Liver (tissue), 9 donors: ENCODE measurements around the gene SGPP2. TPM values are rescaled to one million over a fixed set of nuclear protein-coding genes. Genes with fewer than 3 reads are reported as not detected.

ENCODE experiments used
- DNase-seq: peaks from one replicate; pipeline ENCODE4 v3.0.0-alpha.2; 2017; ENCODE audit warnings: low spot score
- H3K27ac ChIP-seq, 2 donors: one replicate each; pipeline ENCODE4 v1.7.0; 2013; ENCODE audit warnings: inconsistent platforms in 2 of 2, low read length in 2 of 2, control low read depth in 1 of 2, low read depth in 1 of 2, mild to moderate bottlenecking in 1 of 2
- H3K27me3 ChIP-seq, 4 donors: one replicate each; pipeline versions ENCODE4 v1.6.1 to v1.7.0; 2013; ENCODE audit warnings: low read length in 3 of 4, inconsistent platforms in 1 of 4, mild to moderate bottlenecking in 1 of 4, moderate library complexity in 1 of 4; ENCODE audit not compliant: control insufficient read depth in 4 of 4, insufficient read depth in 4 of 4
- H3K36me3 ChIP-seq, 4 donors: one replicate each; pipeline versions ENCODE4 v1.6.1 to v1.7.0; 2013; ENCODE audit warnings: low read length in 3 of 4, mild to moderate bottlenecking in 3 of 4, low read depth in 1 of 4, moderate library complexity in 1 of 4; ENCODE audit not compliant: control insufficient read depth in 4 of 4, insufficient read depth in 3 of 4
- H3K4me1 ChIP-seq, 4 donors: one replicate each; pipeline versions ENCODE4 v1.6.1 to v1.7.0; 2013; ENCODE audit warnings: low read length in 3 of 4, mild to moderate bottlenecking in 3 of 4, moderate library complexity in 1 of 4; ENCODE audit not compliant: control insufficient read depth in 4 of 4, insufficient read depth in 4 of 4
- H3K4me3 ChIP-seq, 3 donors: one replicate each; pipeline versions ENCODE4 v1.6.1 to v1.7.0; 2013; ENCODE audit warnings: low read length in 3 of 3, control low read depth in 1 of 3, low read depth in 1 of 3, mild to moderate bottlenecking in 1 of 3
- H3K9ac ChIP-seq, 2 donors: one replicate each; pipeline ENCODE4 v1.7.0; 2013; ENCODE audit warnings: low read length in 2 of 2, mild to moderate bottlenecking in 2 of 2, moderate library complexity in 2 of 2, control low read depth in 1 of 2, low read depth in 1 of 2
- H3K9me3 ChIP-seq, 4 donors: one replicate each; pipeline versions ENCODE4 v1.6.1 to v1.7.0; 2013; ENCODE audit warnings: low read length in 3 of 4; ENCODE audit not compliant: control insufficient read depth in 4 of 4
- ATF3 ChIP-seq: IDR thresholded peaks from 2 replicates; pipeline ENCODE4 v1.6.1; 2016; ENCODE audit warnings: antibody characterized with exemption
- CTCF ChIP-seq: fragments of 150-350 bp; IDR thresholded peaks from 2 replicates; pipeline ENCODE4 v1.5.1; 2017; ENCODE audit warnings: improper control_type of control experiment, low read depth, low read length; ENCODE audit not compliant: missing input control
- EGR1 ChIP-seq, 2 donors: IDR thresholded peaks; 2 replicates each; pipeline ENCODE4 v1.6.1; 2016 to 2018; ENCODE audit warnings: antibody characterized with exemption in 2 of 2, low read depth in 2 of 2
- FOXA1 ChIP-seq: IDR thresholded peaks from 2 replicates; pipeline ENCODE4 v1.6.1; 2016; ENCODE audit warnings: antibody characterized with exemption
- GABPA ChIP-seq, 2 donors: IDR thresholded peaks in 1 of 2; conservative IDR thresholded peaks in 1 of 2; 2 replicates each; pipeline ENCODE4 v1.6.1; 2016; ENCODE audit warnings: antibody characterized with exemption in 2 of 2, mild to moderate bottlenecking in 1 of 2, moderate library complexity in 1 of 2
- HNF4A ChIP-seq, 2 donors: conservative IDR thresholded peaks; 2 replicates each; pipeline ENCODE4 v1.6.1; 2016; ENCODE audit warnings: antibody characterized with exemption in 2 of 2, mild to moderate bottlenecking in 2 of 2
- JUND ChIP-seq, 2 donors: IDR thresholded peaks; 2 replicates each; pipeline ENCODE4 v1.6.1; 2016; ENCODE audit warnings: antibody characterized with exemption in 2 of 2
- MAX ChIP-seq: IDR thresholded peaks from 2 replicates; pipeline ENCODE4 v1.6.1; 2016; ENCODE audit warnings: antibody characterized with exemption
- NR2F2 ChIP-seq: IDR thresholded peaks from 2 replicates; pipeline ENCODE4 v1.6.1; 2016; ENCODE audit warnings: antibody characterized with exemption
- RAD21 ChIP-seq, 2 donors: IDR thresholded peaks; 2 replicates each; pipeline ENCODE4 v1.6.1; 2016; ENCODE audit warnings: antibody characterized with exemption in 2 of 2, mild to moderate bottlenecking in 2 of 2
- REST ChIP-seq: IDR thresholded peaks from 2 replicates; pipeline ENCODE4 v1.6.1; 2016; ENCODE audit warnings: antibody characterized with exemption, mild to moderate bottlenecking
- RXRA ChIP-seq, 2 donors: IDR thresholded peaks; 2 replicates each; pipeline ENCODE4 v1.6.1; 2017 to 2018; ENCODE audit warnings: antibody characterized with exemption in 2 of 2, mild to moderate bottlenecking in 1 of 2
- SP1 ChIP-seq: IDR thresholded peaks from 2 replicates; pipeline ENCODE4 v1.6.1; 2018; ENCODE audit warnings: antibody characterized with exemption, mild to moderate bottlenecking
- YY1 ChIP-seq: IDR thresholded peaks from 2 replicates; pipeline ENCODE4 v1.6.1; 2016; ENCODE audit warnings: antibody characterized with exemption, mild to moderate bottlenecking
- ZBTB33 ChIP-seq: IDR thresholded peaks from 2 replicates; pipeline ENCODE4 v1.6.1; 2016; ENCODE audit warnings: antibody characterized with exemption
- WGBS: extraction: QIAGEN DNeasy Blood & Tissue Kit; methylation state at CpG from one replicate; pipeline ENCODE4 v1.1.7; 2013; 5-methylcytosine and 5-hydroxymethylcytosine counted together
- polyA plus RNA-seq, 2 donors: library from polyadenylated mRNA; stranded (reverse) in 1 of 2; unstranded in 1 of 2; fragments of 200-250 nt in 1 of 2; fragments of >200 nt in 1 of 2; fragmentation: Nextera tagmentation in 1 of 2; extraction: Ambion mirVana in 1 of 2; gene quantifications; one replicate each; pipeline versions ENCODE4 v1.2.1 to v1.2.3, GENCODE V29; 2013 to 2015
- total RNA-seq, 2 donors: library from RNA; depleted of rRNA; stranded (reverse); fragments of >200 nt; gene quantifications; one replicate each; pipeline ENCODE4 v1.2.3, GENCODE V29; 2014
- donor health status: healthy.
- donor health status: healthy.
- donor health status: healthy.
- donor health status: healthy.
- donor health status: healthy.

SGPP2 gene
- total and polyA plus RNA-seq, 4 donors: 0.16 to 0.33 (median 0.31) TPM; not detected in 1

GRCh38 chr2:222561817-222562645 is 137.7 kb downstream of the SGPP2 start:
- Histone ChIP-seq H3K9me3 (no peaks in the 10 kb centered on the region), H3K27me3 (no peaks in the 10 kb centered on the region), H3K36me3 (peaks cover 0 to under 1% (median 0%) of the 10 kb centered on the region in 4 donors), H3K4me3 (no peak overlapping the region), H3K4me1 (no peaks in the 10 kb centered on the region), H3K9ac (no peak overlapping the region), H3K27ac (no peak overlapping the region)
- DNase-seq: no peak
- 66% methylated on average over 6 of the region's 6 CpGs for WGBS
- TF ChIP-seq ZBTB33 (no peak), CTCF (peak; percentile 50), EGR1 (IDR thresholded peaks at IDR 0.05; ENCODE audit: low read depth in 2 of 2) (no peak), HNF4A (conservative IDR thresholded peaks at IDR 0.05) (no peak), ATF3 (no peak), MAX (no peak), SP1 (no peak), RXRA (IDR thresholded peaks at IDR 0.05) (no peak), JUND (IDR thresholded peaks at IDR 0.05) (no peak), RAD21 (IDR thresholded peaks at IDR 0.05) (peak; percentile 77 to 83)

- no peak overlapping the region for H3K9ac ChIP-seq
- WGBS: 75% methylated on average over 11 of the region's 11 CpGs
- no peaks in the 10 kb centered on the region for H3K27me3 ChIP-seq
- H3K36me3 ChIP-seq: peaks cover 0 to 7% (median 2%) of the 10 kb centered on the region in 4 donors
- no peak overlapping the region for H3K4me3 ChIP-seq
- H3K9me3 ChIP-seq: no peaks in the 10 kb centered on the region
- H3K27ac ChIP-seq: no peak overlapping the region
- no peaks in the 10 kb centered on the region for H3K4me1 ChIP-seq
- DNase-seq: no peak
- TF ChIP-seq CTCF: no peak
- TF ChIP-seq RXRA (IDR thresholded peaks at IDR 0.05): no peak
- no peak for TF ChIP-seq ZBTB33
- TF ChIP-seq YY1: no peak
- TF ChIP-seq MAX: no peak
- TF ChIP-seq REST: no peak
- TF ChIP-seq NR2F2: no peak
- TF ChIP-seq FOXA1: no peak
- no peak for TF ChIP-seq GABPA (IDR thresholded peaks at IDR 0.05 in 1 of 2, conservative IDR thresholded peaks at IDR 0.05 in 1 of 2)
- TF ChIP-seq RAD21 (IDR thresholded peaks at IDR 0.05): no peak
- TF ChIP-seq ATF3: no peak
- TF ChIP-seq HNF4A (conservative IDR thresholded peaks at IDR 0.05): no peak
- no peak for TF ChIP-seq SP1
- no peak for TF ChIP-seq EGR1 (IDR thresholded peaks at IDR 0.05; ENCODE audit: low read depth in 2 of 2)
Measured at GRCh38 chr2:222563106-222563718, 138.9 kb downstream of the SGPP2 start.
